HG03342 (cell line): Measurements from ENCODE around the gene ZIC1.

Experiments used
- ATAC-seq: cut with Tn5 transposase; IDR thresholded peaks from one replicate; pipeline ENCODE4 v1.9.1; 2021; ENCODE audit warnings: mild to moderate bottlenecking, moderate library complexity; ENCODE audit not compliant: unreplicated experiment

Gene ZIC1

GRCh38 chr3:147394884-147395225, 14.3 kb upstream of the ZIC1 start:
- ATAC-seq, result no peak

GRCh38 chr3:147395899-147396711, 13.1 kb upstream of the ZIC1 start:
- ATAC-seq, result no peak

GRCh38 chr3:147396712-147397046, 12.5 kb upstream of the ZIC1 start:
- ATAC-seq, result no peak

GRCh38 chr3:147397155-147397874, 11.8 kb upstream of the ZIC1 start:
- no peak for ATAC-seq

GRCh38 chr3:147397875-147398812, 11.0 kb upstream of the ZIC1 start:
- ATAC-seq, result no peak

GRCh38 chr3:147398813-147399534, 10.2 kb upstream of the ZIC1 start:
- no peak for ATAC-seq

GRCh38 chr3:147400111-147400510, 9.1 kb upstream of the ZIC1 start:
- no peak for ATAC-seq

- ATAC-seq, result no peak
Observed at GRCh38 chr3:147400999-147401398, 8.2 kb upstream of the ZIC1 start.

- no peak for ATAC-seq
Observed at GRCh38 chr3:147401421-147401820, 7.7 kb upstream of the ZIC1 start.

- no peak for ATAC-seq
Observed at GRCh38 chr3:147402159-147402558, 7.0 kb upstream of the ZIC1 start.

- ATAC-seq, result no peak
Observed at GRCh38 chr3:147403511-147403910, 5.7 kb upstream of the ZIC1 start.

GRCh38 chr3:147404000-147404799, 5.0 kb upstream of the ZIC1 start:
- no peak for ATAC-seq

GRCh38 chr3:147404800-147405230, 4.3 kb upstream of the ZIC1 start:
- no peak for ATAC-seq

GRCh38 chr3:147405231-147406027, 3.7 kb upstream of the ZIC1 start:
- ATAC-seq, result no peak

GRCh38 chr3:147406028-147406931, 2.9 kb upstream of the ZIC1 start, which contains the start of gene ZIC4:
TSS of gene ZIC4 (minus strand) at chr3:147406543. CDS start at chr3:147402797, 3,746 bp downstream.
- ATAC-seq, result no peak

- ATAC-seq, result no peak
Observed at GRCh38 chr3:147407114-147407497, 2.1 kb upstream of the ZIC1 start.

- ATAC-seq, result no peak
Observed at GRCh38 chr3:147407498-147408187, 1.5 kb upstream of the ZIC1 start.
